Activated naive CD4-positive, alpha-beta T cell treated with Interleukin-2 at 50 U/mL for 16 hours (primary cell): ENCODE results near the gene NPFF.

Experiments used
- DNase-seq: peaks from one replicate; pipeline ENCODE4 v3.0.0-alpha.2; 2020

Gene NPFF

GRCh38 chr12:53472056-53472582 is 35.2 kb downstream of the NPFF start:
- DNase-seq, result no peak

- no peak for DNase-seq
These were observed 39.0 kb downstream of the NPFF start for GRCh38 chr12:53468282-53468681.

- no peak for DNase-seq
These were observed 39.4 kb downstream of the NPFF start for GRCh38 chr12:53467880-53468279.

GRCh38 chr12:53467082-53467481 is 40.2 kb downstream of the NPFF start:
- DNase-seq, result no peak

GRCh38 chr12:53466640-53467039 is 40.6 kb downstream of the NPFF start:
- DNase-seq, result no peak

GRCh38 chr12:53465679-53466078 is 41.6 kb downstream of the NPFF start:
- no peak for DNase-seq

GRCh38 chr12:53464685-53465418 is 42.4 kb downstream of the NPFF start:
- DNase-seq, result no peak

- DNase-seq, result no peak
These were observed 43.3 kb downstream of the NPFF start for GRCh38 chr12:53463802-53464560.

- no peak for DNase-seq
These were observed 44.3 kb downstream of the NPFF start for GRCh38 chr12:53462935-53463334.

- DNase-seq, result no peak
These were observed 45.7 kb downstream of the NPFF start for GRCh38 chr12:53461591-53461990.

- DNase-seq, result no peak
These were observed 46.2 kb downstream of the NPFF start for GRCh38 chr12:53461059-53461458.

- no peak for DNase-seq
These were observed 48.2 kb downstream of the NPFF start for GRCh38 chr12:53459097-53459496.
